Measurements from ENCODE around the gene TCP1. TPM values are rescaled to one million over a fixed set of nuclear protein-coding genes. Genes with fewer than 3 reads are reported as not detected.
"Not testable (repeated sequence)": the region's sequence is repeated elsewhere in the genome, so short reads cannot be mapped to it uniquely, and the experiment has no call there.

Gene TCP1
- total and polyA plus RNA-seq, 8 donors = 43.7 to 91.7 (median 75.2) TPM

DNA sequence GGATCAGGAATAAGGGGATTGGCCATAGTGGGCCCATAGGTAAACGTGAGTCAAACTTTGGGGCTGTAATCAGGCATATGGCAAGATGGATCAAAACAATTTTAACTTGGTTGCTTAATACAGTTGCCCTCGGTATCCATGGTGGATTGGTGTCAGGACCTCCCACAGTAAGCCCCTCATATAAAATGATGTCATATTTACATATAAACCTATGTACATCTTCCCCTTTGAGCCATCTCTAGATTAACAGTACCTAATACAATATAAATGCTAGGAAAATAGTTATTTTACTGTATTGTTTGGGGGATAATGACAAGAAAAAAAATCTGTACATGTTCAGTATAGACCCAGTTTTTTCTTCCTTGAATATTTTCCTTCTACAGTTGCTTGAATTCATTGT, 35.0 kb downstream of the TCP1 start:
- Histone ChIP-seq H3K36me3 (peaks cover 0 to 29% (median 23%) of the 10 kb centered on the region in 3 donors), H3K4me1 (no peaks in the 10 kb centered on the region), H3K4me3 (no peak overlapping the region), H3K9me3 (no peaks in the 10 kb centered on the region), H3K27me3 (no peaks in the 10 kb centered on the region), H3K27ac (no peak overlapping the region)
- FAIRE-seq = no peak
- TF ChIP-seq, protein P1, sequence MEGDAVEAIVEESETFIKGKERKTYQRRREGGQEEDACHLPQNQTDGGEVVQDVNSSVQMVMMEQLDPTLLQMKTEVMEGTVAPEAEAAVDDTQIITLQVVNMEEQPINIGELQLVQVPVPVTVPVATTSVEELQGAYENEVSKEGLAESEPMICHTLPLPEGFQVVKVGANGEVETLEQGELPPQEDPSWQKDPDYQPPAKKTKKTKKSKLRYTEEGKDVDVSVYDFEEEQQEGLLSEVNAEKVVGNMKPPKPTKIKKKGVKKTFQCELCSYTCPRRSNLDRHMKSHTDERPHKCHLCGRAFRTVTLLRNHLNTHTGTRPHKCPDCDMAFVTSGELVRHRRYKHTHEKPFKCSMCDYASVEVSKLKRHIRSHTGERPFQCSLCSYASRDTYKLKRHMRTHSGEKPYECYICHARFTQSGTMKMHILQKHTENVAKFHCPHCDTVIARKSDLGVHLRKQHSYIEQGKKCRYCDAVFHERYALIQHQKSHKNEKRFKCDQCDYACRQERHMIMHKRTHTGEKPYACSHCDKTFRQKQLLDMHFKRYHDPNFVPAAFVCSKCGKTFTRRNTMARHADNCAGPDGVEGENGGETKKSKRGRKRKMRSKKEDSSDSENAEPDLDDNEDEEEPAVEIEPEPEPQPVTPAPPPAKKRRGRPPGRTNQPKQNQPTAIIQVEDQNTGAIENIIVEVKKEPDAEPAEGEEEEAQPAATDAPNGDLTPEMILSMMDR (IDR thresholded peaks at IDR 0.05) = no peak
- intact Hi-C loops (cut with DNase I) = no loop called here
- DNase-seq = no peak
- WGBS, 2 donors = 81 to 88% methylated on average over 2 of the region's 2 CpGs
- no peak for ATAC-seq

DNA sequence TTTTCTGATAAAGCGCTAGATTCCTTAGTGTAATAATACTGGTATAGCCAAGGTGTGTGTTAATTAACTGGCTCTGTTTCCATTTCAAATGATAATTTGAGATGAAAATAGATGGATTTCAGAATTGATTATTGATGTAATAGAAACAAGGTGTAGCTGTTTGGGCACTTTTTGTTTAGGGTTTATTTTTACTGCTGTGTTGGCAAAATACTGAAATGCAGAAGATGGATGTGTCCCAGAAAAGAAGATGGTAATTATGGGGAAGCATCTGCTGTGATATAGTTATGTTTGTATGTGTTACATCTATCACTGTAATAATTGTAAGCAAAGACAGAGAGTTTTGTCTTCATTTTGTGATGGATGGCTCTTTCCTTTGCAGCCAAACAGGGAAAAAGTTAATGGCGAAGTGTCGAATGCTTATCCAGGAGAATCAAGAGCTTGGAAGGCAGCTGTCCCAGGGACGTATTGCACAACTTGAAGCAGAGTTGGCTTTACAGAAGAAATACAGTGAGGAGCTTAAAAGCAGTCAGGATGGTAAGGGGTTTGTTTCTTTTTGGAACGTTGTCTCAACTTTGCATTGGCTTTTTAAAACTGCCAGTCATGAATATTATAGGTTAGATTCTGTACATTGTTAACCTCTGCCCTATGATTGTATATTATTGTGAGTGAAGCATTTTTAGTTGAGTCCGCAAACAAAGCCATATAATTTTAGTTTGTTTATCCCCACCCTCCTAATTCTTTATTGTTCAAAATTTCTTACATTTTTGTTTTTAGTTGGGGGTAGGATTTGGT, 36.1 kb downstream of the TCP1 start:
- intact Hi-C loops (cut with DNase I) = no loop called here
- Histone ChIP-seq H3K36me3 (peaks cover 0 to 39% (median 23%) of the 10 kb centered on the region in 3 donors), H3K27ac (no peak overlapping the region), H3K27me3 (no peaks in the 10 kb centered on the region), H3K4me3 (no peak overlapping the region), H3K9me3 (no peaks in the 10 kb centered on the region), H3K4me1 (no peaks in the 10 kb centered on the region)
- ATAC-seq = no peak
- FAIRE-seq = no peak
- DNase-seq = no peak
- TF ChIP-seq, protein P1 (IDR thresholded peaks at IDR 0.05) = no peak
- WGBS, 2 donors = 81 to 84% methylated on average over 6 of the region's 6 CpGs

DNA sequence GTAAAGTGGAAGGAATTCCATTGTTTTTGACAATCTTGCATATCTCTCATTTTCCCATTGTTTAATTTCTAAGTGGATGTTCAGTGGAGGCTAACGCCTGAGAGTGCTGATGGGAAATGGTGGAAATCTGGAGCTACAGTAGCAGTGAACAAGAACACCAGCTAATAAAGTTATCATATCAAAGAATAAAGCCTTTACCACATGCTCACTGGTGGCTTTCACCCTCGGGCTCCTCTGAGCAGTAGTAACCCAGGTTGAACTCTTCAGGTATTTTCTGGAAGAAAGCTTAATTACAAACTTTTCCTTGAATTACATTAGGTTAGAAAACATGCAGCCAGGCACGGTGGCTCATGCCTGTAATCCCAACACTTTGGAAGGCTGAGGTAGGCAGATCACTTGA, 38.0 kb downstream of the TCP1 start:
- Histone ChIP-seq H3K4me1 (no peaks in the 10 kb centered on the region), H3K36me3 (peaks cover 6 to 54% (median 30%) of the 10 kb centered on the region in 3 donors), H3K27ac (no peak overlapping the region), H3K27me3 (no peaks in the 10 kb centered on the region), H3K4me3 (no peak overlapping the region), H3K9me3 (no peaks in the 10 kb centered on the region)
- DNase-seq = no peak
- TF ChIP-seq, protein P1 (IDR thresholded peaks at IDR 0.05) = no peak
- no peak for ATAC-seq
- intact Hi-C loops (cut with DNase I) = no loop called here
- FAIRE-seq = no peak
- 79 to 87% methylated on average over 3 of the region's 3 CpGs for WGBS, 2 donors

DNA sequence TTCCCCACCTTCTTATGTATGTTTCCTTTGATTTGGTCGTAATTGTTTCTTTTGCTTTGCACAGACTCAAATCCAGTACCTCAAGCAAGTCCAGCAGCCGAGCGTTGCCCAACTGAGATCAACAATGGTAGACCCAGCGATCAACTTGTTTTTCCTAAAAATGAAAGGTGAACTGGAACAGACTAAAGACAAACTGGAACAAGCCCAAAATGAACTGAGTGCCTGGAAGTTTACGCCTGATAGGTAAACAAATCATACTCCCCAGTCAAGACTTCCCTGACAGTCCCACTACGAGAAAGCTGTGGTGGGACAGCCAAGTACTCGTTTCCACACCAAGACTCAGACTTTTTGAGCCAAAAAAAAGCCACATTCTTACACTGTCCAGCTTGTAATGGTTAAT, 41.3 kb downstream of the TCP1 start:
- FAIRE-seq = not testable (repeated sequence)

DNA sequence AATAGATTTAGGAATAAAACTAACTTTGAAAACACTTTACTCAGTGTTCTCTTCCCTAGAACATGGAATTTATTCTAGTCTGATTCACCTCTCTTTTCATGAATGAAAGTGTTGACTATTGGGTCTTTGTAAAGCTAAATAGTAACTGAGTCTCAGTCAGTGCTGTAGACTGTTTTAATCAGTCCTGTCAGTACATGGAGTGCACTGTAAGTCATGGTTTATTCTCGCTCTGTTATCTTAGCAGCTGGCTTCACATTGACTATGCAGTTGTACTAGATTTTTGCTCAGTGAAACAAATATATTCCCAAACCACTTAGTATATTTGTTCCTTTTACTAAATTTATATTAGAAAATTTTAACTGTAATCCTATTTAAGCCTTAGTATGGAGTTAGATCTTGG, 42.6 kb downstream of the TCP1 start:
- FAIRE-seq (no peak), DNase-seq (no peak), ATAC-seq (no peak)
- Histone ChIP-seq H3K36me3 (peaks cover 6 to 70% (median 44%) of the 10 kb centered on the region in 3 donors), H3K9me3 (no peaks in the 10 kb centered on the region), H3K27me3 (no peaks in the 10 kb centered on the region), H3K4me3 (no peak overlapping the region), H3K27ac (no peak overlapping the region), H3K4me1 (no peaks in the 10 kb centered on the region)
- intact Hi-C loops (cut with DNase I) = no loop called here
- 55 to 63% methylated on average over 1 of the region's 1 CpG for WGBS, 2 donors
- TF ChIP-seq, protein P1 (IDR thresholded peaks at IDR 0.05) = no peak

More for the DNA sequence above, 41.3 kb downstream of the TCP1 start:
- H3K27me3 ChIP-seq; H3K4me3 ChIP-seq; H3K27ac ChIP-seq; H3K4me1 ChIP-seq; ATAC-seq; DNase-seq; H3K9me3 ChIP-seq; intact Hi-C loops (cut with DNase I): not testable (repeated sequence)
- H3K36me3 ChIP-seq = peaks cover 6 to 60% (median 39%) of the 10 kb centered on the region in 3 donors
- WGBS, 2 donors = 73% methylated on average over 7 of the region's 7 CpGs
